ENCODE measurements around the gene ASTN2.

ASTN2 gene

DNA sequence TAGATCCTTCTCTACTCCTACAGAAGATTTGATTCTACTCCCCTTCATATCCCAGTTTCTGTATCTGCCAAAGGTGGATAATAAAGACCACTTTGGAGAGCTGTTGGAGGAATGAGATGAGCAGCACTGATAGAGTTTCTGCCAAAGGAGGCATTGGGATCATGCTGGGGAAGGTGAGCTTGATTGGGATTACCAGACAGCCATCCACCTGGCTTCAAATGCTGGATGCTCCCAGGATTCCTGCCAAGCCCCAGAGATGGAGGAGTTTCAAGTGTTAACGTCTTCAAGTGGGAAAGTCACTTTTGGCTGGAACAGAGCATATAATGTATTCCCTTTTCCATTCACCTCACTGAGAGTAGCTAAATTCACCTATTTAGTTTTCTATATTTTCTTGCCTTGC is 379.3 kb downstream of the ASTN2 start:
- in situ Hi-C loops (cut with MboI; ENCODE audit: low sequenced_read_pairs), result no loop called here

DNA sequence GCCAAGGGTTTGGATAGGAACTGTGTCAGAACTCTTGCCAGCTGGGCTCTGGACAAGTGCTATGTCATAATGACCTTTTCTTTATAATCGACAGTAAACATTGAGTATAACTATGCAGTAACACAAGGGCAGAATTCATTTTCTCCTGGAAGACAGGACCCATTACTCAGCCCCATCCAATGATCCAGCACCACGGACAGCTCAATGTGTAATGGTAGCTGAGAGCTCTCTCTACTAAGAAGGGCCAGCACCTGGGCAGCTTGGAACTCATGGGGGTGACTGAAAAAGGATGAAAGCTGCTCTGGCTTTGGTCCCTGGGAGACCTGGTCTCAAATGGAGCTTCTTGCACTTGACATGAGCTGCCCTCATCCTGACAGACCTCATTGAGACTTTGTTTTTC is 380.0 kb downstream of the ASTN2 start:
- in situ Hi-C loops (cut with MboI; ENCODE audit: low sequenced_read_pairs), result no loop called here

DNA sequence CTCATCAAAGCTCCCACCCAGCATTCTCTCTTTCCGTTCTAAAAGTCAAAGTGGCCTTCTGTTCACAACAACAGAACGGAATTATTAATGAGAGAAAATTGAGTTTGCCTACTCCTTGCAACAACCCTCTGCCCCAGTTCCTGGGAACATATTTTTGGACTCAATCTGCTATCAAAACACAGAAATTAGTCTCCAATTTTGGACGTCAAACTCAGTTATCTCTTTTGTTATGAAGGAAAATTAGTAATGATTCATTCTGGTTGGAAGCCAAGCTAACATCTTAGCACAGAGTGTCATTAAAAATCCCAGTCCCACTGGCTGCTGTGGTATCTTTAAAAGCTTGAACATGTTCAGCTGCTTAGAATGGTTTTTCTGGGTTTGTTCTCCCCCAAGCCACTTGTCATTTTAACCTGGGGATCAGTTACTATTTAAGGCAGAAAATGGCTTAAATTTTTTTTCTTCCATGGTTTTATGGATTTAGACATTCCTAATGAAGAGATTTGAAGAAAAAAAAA is 384.5 kb downstream of the ASTN2 start:
- in situ Hi-C loops (cut with MboI; ENCODE audit: low sequenced_read_pairs), result no loop called here

DNA sequence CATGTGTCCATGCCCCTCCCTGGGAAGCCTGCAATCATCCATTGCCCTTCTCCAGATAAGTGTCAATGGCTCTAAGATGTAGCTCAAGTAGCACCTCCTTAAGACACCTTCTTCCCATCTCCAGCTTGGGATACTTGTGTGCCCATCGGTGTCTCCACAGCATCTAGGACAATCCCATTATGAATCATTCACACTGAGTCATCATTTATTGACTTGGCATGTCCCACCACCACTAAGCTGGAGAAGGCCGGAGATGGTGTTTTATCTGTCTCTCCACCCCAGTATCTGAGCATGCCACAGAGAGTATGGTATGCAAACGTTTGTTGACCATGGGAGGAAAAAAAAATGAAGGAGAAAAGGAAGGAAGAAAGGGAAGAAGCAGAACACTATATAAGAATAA is 385.5 kb downstream of the ASTN2 start:
- in situ Hi-C loops (cut with MboI; ENCODE audit: low sequenced_read_pairs), result no loop called here

DNA sequence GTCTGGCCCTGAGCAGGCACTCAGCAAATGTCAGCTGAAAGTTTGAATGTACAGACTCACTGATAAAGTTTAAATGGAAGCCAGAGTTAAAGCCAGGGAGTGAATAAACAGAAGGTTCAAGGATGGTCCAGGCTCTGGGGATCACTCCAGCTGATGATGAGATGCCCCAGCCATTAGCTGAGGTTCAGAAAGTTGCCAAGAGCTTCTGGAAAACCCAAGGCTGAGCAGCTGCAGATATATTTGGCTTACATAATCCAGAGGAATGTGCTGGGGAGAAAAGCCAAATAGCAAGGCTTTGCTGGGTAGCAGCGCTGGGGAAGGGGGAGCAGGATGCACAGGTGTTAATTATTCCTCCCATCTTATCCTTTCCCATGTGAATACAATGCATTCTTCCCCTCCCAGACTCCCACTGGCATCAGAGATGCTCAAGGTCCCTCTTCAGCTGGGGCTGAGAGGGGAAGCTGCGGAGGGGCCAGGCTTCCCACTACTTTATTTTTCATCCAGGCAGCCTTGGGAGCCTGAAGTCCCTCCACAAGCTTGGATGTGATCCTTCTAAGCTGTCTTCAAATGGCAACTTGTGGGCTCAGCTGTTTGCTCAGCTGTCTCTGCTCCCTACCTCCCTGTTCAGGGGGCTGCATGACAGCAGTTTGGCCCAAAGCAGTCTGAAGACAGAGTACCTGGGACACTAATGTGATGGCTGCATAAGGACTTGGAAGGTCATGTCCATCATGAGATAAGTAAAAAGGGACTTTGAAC is 386.6 kb downstream of the ASTN2 start:
- in situ Hi-C loops (cut with MboI; ENCODE audit: low sequenced_read_pairs), result no loop called here

DNA sequence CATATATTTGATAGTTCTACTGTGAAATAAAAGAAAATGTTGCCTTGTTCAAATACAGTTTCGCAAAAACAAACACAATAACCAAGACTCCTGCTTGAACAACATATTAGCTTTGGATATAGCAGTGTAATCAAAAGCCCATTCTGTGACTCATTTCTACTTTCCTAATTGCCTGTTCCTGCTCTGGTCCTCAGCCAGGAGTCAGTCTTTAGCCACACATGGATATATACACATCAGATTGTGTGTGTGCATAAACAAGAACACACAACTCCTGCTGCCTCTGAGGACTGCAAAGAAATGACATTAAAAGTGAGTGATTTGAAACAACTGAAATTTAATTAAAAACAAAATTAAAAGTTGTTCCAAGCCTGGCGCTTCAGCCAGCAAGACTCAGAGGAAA is 393.0 kb downstream of the ASTN2 start:
- in situ Hi-C loops (cut with MboI; ENCODE audit: low sequenced_read_pairs), result no loop called here

DNA sequence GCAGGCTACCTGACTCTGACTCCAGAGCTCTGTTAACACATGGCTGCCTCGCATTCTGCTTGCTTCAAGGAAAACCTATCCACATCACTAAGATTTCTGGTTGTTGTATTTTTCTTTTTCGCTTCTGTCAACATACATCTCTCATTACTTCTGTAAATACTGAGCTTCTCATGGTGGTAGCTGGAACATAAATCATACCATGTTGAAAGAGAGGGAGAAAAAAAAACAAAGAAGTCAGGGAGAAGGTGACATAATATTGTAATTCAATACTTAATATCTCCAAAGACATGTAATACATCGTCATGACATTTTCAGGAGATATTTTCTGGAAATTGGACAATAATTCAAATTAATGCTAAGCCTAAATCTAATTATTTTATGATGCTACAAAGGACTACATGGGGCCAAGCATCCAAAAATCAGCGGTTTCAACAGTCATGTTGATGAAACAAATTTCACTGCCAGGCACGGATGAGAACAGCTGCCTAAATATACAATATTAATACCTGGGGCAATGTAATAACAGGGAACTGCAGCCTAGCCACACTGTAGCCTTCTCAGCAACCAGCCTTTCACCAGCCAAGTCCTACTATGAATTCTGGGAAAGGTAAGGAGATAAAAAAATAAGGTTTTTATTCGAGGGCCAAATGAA is 395.8 kb downstream of the ASTN2 start:
- in situ Hi-C loops (cut with MboI; ENCODE audit: low sequenced_read_pairs), result no loop called here

DNA sequence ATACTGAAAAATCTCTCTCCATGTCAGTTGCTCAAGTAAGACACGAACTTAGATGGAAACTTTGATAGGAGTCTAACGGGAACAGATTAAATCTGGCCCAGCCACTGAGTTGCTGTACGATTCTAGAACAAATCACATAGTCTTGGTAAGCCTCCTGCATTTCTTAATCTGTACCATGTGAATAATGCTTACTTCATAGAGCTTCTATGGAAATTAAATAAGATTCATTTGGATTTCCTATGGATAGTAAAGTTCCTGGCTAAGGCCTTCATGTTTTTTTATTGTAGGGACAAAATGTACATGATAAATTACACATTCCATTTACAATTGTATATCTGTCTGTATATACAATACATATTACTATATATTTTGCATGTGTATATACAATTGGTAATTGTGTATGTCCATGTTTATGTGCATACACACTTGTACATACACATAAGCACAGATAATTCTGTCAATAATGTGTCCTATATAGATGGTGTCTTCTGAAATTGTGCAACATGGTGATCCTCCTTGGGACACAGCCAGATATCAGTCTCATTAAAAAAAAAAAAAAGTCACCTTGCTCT is 397.4 kb downstream of the ASTN2 start:
- in situ Hi-C loops (cut with MboI; ENCODE audit: low sequenced_read_pairs), result no loop called here

DNA sequence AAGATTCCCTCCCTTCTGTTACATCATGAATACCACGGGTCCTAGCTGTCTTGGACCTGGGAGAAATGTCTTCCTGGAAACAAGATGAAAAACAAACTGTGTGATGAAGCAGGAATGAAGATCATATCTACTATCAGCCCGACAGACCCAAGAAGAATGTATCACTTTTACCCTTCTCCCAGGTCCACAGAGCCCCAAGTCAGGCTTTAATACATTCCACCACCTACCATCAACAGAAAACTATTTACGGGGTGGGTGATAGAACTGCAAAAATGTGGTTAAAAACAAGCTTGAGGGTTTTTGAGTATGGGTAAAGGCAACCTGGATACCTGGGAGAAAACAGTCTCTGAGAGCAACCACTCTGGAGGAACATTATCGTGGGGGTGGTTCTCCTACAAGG is 400.8 kb downstream of the ASTN2 start:
- in situ Hi-C loops (cut with MboI; ENCODE audit: low sequenced_read_pairs), result no loop called here

DNA sequence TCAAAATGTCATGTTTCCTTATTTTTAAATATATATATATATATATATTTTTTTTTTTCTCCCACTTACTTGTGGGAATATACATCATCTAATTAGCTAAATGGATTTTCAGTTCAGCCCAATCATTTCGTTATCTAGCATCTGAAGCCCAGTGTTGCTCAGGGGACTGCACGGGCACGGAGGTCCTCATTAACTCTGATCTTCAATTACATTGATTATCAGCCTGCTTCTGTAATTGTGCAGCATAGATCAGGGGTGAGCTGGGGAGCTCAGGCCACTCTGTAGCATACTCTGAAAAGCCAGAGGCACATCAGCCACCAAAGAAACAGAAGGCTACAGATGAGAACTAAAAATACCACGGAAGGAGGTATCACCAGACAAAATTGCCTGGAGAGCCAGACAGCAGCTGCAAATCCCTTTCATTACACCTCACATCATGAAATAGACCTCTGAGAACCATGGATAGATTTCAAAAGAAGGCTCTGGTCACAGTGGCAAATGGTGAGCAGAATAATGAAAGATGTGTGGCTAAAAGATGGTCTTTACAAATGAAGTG is 401.3 kb downstream of the ASTN2 start:
- in situ Hi-C loops (cut with MboI; ENCODE audit: low sequenced_read_pairs), result no loop called here

DNA sequence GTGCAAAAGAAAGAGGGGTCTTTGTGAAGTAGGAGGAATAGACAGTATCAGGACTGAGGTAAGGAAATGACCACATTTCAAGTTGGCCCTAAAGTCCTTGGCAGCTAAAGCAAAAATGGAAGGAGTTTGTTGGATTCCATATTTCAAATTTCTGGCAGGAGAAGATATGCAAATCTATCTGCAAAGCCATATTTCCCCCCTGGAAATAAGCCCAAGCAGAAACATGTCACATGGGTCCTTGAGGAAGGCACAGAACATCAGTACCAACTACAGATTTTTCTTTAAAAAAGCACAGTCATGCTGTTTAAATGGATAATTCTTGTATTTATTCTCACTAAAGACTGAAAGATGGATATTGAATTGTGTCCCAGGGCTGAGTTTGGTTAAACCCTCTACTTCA is 404.8 kb downstream of the ASTN2 start:
- in situ Hi-C loops (cut with MboI; ENCODE audit: low sequenced_read_pairs), result no loop called here

DNA sequence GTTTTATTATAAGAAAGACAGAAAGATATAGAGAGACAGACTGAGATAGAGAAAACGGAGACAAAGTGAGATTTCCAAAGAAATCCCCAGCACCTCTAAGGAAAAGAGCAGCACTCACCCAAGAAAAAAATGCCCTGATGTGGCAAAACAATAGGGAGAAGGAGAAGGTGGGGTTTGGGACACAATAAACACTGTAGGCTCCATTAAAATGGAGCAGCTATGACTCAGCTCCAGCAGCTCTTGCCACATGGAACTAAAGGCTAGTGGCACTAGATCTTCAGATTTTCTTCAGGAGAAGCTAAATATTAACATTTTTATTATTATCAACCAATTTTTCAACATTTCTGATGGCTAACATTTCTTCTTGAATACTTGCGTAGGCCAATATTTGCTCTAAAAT is 406.0 kb downstream of the ASTN2 start:
- in situ Hi-C loops (cut with MboI; ENCODE audit: low sequenced_read_pairs), result no loop called here

DNA sequence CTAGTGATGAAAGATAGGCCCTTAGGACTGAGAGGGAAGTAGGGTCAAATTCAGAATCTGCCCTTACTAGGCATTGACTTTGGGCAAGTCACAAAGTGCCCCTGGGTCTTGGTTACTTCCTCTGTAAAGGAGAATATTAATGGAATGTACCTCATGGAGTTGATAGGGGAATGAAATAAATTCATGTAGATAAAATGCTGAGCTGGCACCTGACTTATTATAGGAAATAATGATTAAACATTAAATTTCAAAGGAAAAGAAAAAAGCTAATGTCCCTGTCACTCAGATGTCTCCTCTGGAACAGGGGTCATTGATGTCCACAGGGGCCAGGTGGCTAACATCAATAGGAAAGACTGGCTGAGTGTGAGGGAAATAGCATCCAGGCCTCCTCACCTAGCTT is 406.4 kb downstream of the ASTN2 start:
- in situ Hi-C loops (cut with MboI; ENCODE audit: low sequenced_read_pairs), result no loop called here

DNA sequence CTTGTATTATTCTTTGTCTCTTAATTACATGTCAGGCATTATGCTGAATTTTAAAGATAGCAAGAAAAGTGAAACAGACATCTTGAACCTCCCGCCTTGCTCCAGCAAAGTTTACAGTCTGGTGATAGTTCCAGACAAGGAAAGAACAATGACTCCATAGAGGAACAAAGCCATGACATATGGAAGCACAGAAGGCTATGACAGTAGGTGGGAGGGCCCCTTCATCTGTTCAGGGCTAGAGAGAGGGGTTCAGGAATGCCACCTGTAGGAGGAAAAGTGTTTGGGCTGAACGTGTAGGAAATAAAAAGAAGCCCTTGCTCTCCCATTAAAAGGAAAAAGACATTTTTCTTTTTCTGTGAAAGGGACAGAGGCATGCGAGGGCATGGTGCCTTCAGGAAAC is 412.2 kb downstream of the ASTN2 start:
- in situ Hi-C loops (cut with MboI; ENCODE audit: low sequenced_read_pairs), result no loop called here

DNA sequence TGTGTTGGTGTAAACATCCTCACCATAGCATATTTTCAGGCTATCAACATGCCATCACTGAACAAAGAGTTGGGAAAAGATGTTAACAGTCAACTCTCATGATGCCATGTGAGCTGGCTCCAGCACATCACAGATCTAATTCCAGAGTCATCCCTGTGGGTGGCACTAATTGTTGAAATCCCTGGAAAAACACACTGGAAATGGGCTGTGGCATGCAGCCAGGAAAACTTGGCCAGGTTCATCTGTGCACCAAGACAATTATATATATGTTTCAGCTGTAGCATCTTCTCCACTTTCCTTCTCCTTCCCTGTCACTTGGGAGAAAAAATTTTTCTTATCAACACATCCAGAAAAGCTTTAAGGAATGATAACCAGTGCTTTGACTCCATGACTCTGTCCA is 414.0 kb downstream of the ASTN2 start:
- in situ Hi-C loops (cut with MboI; ENCODE audit: low sequenced_read_pairs), result no loop called here

DNA sequence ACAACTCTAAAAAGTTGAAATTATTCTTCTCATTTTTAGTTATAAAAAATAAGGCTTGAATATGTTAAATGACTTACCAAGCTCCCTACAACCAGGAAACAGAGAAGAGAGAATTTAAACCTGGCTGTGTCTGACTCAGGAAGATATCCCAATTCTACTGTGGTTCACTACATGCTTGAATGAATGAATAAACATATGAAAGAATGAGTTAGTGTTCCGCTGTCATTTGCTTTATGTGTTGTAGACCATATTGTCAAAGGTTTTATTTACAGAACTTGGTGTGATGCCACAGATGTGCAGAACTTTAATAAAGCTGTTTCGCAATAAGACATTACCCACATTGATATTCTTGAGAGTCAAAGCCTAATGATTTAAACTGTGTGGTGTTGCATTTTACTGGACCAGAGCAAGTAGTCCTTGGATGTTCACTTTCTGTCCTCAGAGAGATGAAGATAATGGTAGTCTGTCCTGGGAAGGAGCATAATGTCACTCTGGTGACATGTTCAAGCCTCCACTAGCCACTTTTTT is 414.6 kb downstream of the ASTN2 start:
- in situ Hi-C loops (cut with MboI; ENCODE audit: low sequenced_read_pairs), result no loop called here

DNA sequence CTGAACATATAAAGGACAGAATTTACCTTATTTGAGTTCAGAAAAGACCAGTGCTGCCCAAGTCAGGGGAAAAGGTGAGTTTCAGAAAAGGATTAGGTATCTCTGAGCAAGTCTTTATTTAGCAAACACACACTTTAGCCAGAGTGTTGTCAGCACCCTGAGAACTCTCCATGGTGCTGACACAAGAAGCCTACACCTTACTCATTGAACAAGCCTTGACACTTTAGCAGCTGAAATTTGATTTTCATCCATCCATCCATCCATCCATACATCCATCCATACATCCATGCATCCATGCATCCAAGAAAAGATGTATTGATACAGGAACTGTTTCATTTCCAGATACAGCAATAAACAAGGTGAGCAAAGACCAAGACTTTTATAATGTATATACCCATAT is 416.6 kb downstream of the ASTN2 start:
- in situ Hi-C loops (cut with MboI; ENCODE audit: low sequenced_read_pairs), result no loop called here

DNA sequence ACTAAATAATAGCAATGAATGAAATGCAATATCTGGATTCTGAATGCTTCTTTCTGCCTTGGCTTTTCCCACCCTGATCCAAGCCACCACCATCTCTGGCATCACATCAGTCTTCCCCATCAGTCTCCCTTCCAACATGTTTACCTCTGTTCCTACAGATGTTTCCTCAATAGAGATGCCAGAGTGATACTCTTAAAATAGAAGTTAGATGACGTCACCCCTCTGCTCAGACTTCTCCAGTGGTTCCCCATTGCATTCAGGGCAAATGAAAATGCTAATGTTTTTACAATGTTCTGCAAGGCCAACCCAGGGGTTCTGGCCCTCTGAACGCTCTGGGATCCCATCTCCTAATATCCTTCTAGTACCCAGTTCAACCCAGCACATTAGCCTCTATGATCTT is 422.0 kb downstream of the ASTN2 start:
- in situ Hi-C loops (cut with MboI; ENCODE audit: low sequenced_read_pairs), result no loop called here

DNA sequence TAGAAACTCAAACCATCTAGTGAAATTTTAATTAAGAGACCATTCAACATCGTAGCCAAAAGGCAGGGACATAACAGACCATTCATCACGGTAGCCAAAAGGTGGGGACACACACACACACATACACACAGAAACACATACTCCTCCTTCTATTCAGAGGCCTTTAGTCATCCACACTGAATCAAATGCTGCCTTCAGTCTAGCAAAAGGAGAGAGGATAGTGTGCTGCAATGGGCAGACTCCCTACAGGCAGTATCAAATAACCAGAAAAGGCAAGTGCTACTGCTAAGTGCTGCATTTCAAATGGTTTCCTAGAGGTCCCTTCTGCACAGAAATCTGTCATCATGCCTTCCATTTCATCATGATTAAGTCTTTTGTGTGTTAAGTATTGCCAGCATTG is 423.8 kb downstream of the ASTN2 start:
- in situ Hi-C loops (cut with MboI; ENCODE audit: low sequenced_read_pairs), result no loop called here

DNA sequence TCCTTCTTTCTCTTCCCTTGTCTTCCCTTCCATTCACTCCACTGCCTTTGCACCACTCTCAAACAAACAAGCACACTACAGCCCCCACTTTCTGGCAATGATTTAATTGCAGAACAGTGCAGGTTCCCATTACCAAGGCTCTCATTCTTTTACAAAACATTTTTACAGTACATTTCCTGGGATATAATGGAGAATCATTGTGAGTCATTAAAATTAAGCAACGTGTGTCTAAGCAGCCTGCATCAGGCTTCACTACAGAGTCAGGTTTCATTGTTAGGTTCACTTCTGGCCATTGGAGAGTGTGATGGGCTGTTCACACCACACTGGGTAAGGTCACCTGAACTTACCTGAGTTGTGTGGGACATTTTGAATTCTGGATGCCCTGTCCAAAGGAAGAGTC is 424.3 kb downstream of the ASTN2 start:
- in situ Hi-C loops (cut with MboI; ENCODE audit: low sequenced_read_pairs), result no loop called here

DNA sequence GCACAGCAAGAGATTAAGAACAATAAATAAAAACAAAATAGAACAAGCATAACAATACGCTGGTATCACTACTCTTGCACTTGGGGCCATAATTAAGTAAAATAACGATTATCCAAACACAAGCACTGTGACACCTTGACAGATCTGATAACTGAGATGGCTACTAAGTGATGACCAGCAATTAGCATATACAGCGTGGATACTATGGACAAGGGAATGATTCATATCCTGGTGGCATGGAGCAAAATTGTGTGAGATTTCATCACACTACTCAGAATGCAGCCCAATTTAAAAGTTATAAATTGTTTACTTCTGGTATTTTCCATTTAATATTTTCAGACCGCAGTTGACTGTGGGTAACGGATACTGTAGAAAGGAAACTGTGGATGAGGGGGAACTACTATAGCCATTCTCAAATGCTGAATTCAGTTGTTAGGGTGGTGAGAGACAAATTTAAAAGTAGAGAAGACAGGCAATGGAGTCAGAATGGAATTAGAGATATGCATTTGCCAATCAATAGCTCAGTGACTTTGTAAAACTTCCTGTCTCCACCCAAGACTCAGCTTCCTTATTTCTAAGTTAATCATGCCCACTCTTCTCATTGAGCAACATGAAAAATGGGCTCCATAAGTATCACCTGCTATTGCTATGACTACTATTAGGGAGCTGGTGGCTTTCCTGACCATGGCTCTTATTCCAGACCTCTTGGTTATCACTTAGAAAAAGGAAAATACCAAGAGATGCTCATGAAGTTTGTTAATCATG is 427.0 kb downstream of the ASTN2 start:
- in situ Hi-C loops (cut with MboI; ENCODE audit: low sequenced_read_pairs), result no loop called here
